ENCODE measurements around the gene NR0B2. TPM values are rescaled to one million over a fixed set of nuclear protein-coding genes. Genes with fewer than 3 reads are reported as not detected.
A peak's percentile ranks its signal among the peaks of the same experiment; 100 is the strongest.

Gene NR0B2
- total and polyA plus RNA-seq, 2 of the 13 experiments (the other 11 are each of a cell fraction or from before 2014, with no cell fraction given) = 72.5 to 133 TPM

GRCh38 chr1:26907071-26907917 is 6.5 kb downstream of the NR0B2 start (continued):
- TF ChIP-seq REPIN1 (CRISPR knock-in tag; IDR thresholded peaks at IDR 0.05; ENCODE audit: borderline replicate concordance, low read depth) (no peak), MLXIP (CRISPR knock-in tag; IDR thresholded peaks at IDR 0.05; ENCODE audit: borderline replicate concordance) (no peak), RARA (CRISPR knock-in tag; IDR thresholded peaks at IDR 0.05) (peak; percentile 58), MAFG (CRISPR knock-in tag; IDR thresholded peaks at IDR 0.05) (no peak), JUND (CRISPR knock-in tag; IDR thresholded peaks at IDR 0.05) (peak; percentile 72; the same call in 1 of the 2 replicates), ZFP41 (CRISPR knock-in tag; IDR thresholded peaks at IDR 0.05; ENCODE audit: borderline replicate concordance) (no peak), SP1 (IDR thresholded peaks at IDR 0.05) (no peak), SP1 (CRISPR knock-in tag; IDR thresholded peaks at IDR 0.05) (no peak), FUBP1 (CRISPR knock-in tag; IDR thresholded peaks at IDR 0.05; ENCODE audit: borderline replicate concordance) (no peak), ZNF543 (CRISPR knock-in tag; IDR thresholded peaks at IDR 0.05) (no peak), ZNF773 (CRISPR knock-in tag; IDR thresholded peaks at IDR 0.05; ENCODE audit: borderline replicate concordance) (no peak), TEAD3 (CRISPR knock-in tag; optimal IDR thresholded peaks at IDR 0.05; ENCODE audit: borderline replicate concordance) (peak; percentile 7)
- TF ChIP-seq, protein P1, sequence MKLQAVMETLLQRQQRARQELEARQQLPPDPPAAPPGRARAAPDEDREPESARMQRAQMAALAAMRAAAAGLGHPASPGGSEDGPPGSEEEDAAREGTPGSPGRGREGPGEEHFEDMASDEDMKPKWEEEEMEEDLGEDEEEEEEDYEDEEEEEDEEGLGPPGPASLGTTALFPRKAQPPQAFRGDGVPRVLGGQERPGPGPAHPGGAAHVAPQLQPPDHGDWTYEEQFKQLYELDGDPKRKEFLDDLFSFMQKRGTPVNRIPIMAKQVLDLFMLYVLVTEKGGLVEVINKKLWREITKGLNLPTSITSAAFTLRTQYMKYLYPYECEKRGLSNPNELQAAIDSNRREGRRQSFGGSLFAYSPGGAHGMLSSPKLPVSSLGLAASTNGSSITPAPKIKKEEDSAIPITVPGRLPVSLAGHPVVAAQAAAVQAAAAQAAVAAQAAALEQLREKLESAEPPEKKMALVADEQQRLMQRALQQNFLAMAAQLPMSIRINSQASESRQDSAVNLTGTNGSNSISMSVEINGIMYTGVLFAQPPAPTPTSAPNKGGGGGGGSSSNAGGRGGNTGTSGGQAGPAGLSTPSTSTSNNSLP (IDR thresholded peaks at IDR 0.05; ENCODE audit: low read depth, low read length) = no peak
- TF ChIP-seq, protein P2, sequence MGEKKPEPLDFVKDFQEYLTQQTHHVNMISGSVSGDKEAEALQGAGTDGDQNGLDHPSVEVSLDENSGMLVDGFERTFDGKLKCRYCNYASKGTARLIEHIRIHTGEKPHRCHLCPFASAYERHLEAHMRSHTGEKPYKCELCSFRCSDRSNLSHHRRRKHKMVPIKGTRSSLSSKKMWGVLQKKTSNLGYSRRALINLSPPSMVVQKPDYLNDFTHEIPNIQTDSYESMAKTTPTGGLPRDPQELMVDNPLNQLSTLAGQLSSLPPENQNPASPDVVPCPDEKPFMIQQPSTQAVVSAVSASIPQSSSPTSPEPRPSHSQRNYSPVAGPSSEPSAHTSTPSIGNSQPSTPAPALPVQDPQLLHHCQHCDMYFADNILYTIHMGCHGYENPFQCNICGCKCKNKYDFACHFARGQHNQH (CRISPR knock-in tag; IDR thresholded peaks at IDR 0.05) = 0 out of 2 replicates have a peak, but pooled peaks have one; percentile 23
- TF ChIP-seq, protein P3, sequence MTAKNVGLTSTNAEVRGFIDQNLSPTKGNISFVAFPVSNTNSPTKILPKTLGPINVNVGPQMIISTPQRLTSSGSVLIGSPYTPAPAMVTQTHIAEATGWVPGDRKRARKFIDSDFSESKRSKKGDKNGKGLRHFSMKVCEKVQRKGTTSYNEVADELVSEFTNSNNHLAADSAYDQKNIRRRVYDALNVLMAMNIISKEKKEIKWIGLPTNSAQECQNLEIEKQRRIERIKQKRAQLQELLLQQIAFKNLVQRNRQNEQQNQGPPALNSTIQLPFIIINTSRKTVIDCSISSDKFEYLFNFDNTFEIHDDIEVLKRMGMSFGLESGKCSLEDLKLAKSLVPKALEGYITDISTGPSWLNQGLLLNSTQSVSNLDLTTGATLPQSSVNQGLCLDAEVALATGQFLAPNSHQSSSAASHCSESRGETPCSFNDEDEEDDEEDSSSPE (CRISPR knock-in tag; IDR thresholded peaks at IDR 0.05) = no peak
- TF ChIP-seq, protein P4, sequence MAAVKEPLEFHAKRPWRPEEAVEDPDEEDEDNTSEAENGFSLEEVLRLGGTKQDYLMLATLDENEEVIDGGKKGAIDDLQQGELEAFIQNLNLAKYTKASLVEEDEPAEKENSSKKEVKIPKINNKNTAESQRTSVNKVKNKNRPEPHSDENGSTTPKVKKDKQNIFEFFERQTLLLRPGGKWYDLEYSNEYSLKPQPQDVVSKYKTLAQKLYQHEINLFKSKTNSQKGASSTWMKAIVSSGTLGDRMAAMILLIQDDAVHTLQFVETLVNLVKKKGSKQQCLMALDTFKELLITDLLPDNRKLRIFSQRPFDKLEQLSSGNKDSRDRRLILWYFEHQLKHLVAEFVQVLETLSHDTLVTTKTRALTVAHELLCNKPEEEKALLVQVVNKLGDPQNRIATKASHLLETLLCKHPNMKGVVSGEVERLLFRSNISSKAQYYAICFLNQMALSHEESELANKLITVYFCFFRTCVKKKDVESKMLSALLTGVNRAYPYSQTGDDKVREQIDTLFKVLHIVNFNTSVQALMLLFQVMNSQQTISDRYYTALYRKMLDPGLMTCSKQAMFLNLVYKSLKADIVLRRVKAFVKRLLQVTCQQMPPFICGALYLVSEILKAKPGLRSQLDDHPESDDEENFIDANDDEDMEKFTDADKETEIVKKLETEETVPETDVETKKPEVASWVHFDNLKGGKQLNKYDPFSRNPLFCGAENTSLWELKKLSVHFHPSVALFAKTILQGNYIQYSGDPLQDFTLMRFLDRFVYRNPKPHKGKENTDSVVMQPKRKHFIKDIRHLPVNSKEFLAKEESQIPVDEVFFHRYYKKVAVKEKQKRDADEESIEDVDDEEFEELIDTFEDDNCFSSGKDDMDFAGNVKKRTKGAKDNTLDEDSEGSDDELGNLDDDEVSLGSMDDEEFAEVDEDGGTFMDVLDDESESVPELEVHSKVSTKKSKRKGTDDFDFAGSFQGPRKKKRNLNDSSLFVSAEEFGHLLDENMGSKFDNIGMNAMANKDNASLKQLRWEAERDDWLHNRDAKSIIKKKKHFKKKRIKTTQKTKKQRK (IDR thresholded peaks at IDR 0.05; ENCODE audit: low read length) = no peak

All from HepG2 (cell line).